Endothelial cell (in vitro differentiated cells): ENCODE results near the gene SCIN. TPM values are rescaled to one million over a fixed set of nuclear protein-coding genes. Genes with fewer than 3 reads are reported as not detected.

Source experiments
- DNase-seq: peaks from one replicate; pipeline ENCODE4 v3.0.0; 2021; ENCODE audit warnings: low spot score
- H3K27ac Mint-ChIP-seq: one replicate; pipeline ENCODE4 v1.8.0; 2021; ENCODE audit warnings: mixed read lengths, inconsistent platforms; ENCODE audit not compliant: unreplicated experiment
- H3K27me3 Mint-ChIP-seq: one replicate; pipeline ENCODE4 v1.8.0; 2021; ENCODE audit warnings: mild to moderate bottlenecking, moderate library complexity, mixed read lengths, inconsistent platforms; ENCODE audit not compliant: unreplicated experiment
- H3K36me3 Mint-ChIP-seq: one replicate; pipeline ENCODE4 v1.8.0; 2021; ENCODE audit warnings: mild to moderate bottlenecking, low read depth, mixed read lengths, inconsistent platforms; ENCODE audit not compliant: unreplicated experiment
- H3K4me1 Mint-ChIP-seq: one replicate; pipeline ENCODE4 v1.8.0; 2021; ENCODE audit warnings: mild to moderate bottlenecking, mixed read lengths, inconsistent platforms; ENCODE audit not compliant: unreplicated experiment
- H3K4me3 Mint-ChIP-seq: one replicate; pipeline ENCODE4 v1.8.0; 2021; ENCODE audit warnings: mild to moderate bottlenecking, mixed read lengths, inconsistent platforms; ENCODE audit not compliant: unreplicated experiment
- H3K9me3 Mint-ChIP-seq: one replicate; pipeline ENCODE4 v1.8.0; 2021; ENCODE audit warnings: mixed read lengths, inconsistent platforms; ENCODE audit not compliant: unreplicated experiment
- total RNA-seq: library from RNA; stranded (reverse); fragmentation: NEBNext Ultra II Directional; extraction: Animal tissue kit (Norgen Biotek cat#: 25700); gene quantifications from one replicate; pipeline ENCODE4 v1.2.1, GENCODE V29; 2021; ENCODE audit not compliant: unreplicated experiment
- TF ChIP-seq, protein P1 (sequence below): fragments of 200-600 bp; sonication (generic); IDR thresholded peaks from one replicate; pipeline ENCODE4 v1.5.0; 2021; ENCODE audit warnings: antibody characterized with exemption; ENCODE audit not compliant: unreplicated experiment

SCIN gene
- total RNA-seq, 1 donor from 2014 or later: 8.2 TPM

DNA sequence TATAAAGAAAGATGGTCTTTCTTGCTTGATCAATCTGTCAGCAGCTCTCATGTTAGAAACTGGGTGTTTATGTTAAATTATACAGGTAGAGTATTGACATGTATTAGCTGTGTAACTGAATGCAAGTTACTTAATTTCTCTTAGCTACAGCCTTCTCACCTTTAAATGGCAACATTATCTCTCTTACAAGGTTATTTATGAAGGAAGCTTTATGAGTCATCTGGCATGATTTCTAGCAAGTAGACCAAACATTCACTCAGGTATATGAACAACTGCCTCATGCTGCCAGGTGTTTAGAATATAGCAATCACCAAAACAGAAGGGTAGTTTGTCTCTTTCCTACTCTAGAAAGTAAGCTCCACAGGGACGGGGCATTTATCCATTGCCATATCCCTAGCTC lies 125.4 kb downstream of the SCIN start:
- no peaks in the 10 kb centered on the region for H3K9me3 Mint-ChIP-seq
- H3K4me3 Mint-ChIP-seq: no peak overlapping the region
- H3K4me1 Mint-ChIP-seq: peaks cover 10% of the 10 kb centered on the region
- no peak for DNase-seq
- TF ChIP-seq, protein P1, sequence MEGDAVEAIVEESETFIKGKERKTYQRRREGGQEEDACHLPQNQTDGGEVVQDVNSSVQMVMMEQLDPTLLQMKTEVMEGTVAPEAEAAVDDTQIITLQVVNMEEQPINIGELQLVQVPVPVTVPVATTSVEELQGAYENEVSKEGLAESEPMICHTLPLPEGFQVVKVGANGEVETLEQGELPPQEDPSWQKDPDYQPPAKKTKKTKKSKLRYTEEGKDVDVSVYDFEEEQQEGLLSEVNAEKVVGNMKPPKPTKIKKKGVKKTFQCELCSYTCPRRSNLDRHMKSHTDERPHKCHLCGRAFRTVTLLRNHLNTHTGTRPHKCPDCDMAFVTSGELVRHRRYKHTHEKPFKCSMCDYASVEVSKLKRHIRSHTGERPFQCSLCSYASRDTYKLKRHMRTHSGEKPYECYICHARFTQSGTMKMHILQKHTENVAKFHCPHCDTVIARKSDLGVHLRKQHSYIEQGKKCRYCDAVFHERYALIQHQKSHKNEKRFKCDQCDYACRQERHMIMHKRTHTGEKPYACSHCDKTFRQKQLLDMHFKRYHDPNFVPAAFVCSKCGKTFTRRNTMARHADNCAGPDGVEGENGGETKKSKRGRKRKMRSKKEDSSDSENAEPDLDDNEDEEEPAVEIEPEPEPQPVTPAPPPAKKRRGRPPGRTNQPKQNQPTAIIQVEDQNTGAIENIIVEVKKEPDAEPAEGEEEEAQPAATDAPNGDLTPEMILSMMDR: no peak
- no peaks in the 10 kb centered on the region for H3K36me3 Mint-ChIP-seq
- H3K27ac Mint-ChIP-seq: no peak overlapping the region
- no peaks in the 10 kb centered on the region for H3K27me3 Mint-ChIP-seq

DNA sequence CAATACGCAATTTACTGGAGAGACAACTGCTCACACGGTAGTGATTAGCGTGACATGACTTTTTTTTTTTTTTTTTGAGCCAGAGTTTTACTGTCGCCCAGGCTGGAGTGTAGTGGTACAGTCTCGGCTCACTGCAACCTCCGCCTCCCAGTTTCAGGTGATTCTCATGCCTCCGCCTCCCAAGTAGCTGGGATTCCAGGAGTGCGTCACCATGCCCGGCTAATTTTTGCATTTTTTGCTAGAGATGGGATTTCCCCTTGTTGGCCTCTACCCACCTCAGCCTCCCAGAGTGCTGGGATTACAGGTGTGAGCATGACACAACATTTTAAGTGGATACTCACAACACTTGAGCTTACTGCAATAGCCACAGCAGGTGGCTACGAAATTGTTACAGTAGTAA lies 128.8 kb downstream of the SCIN start:
- Mint-ChIP-seq H3K27ac (no peak overlapping the region), H3K4me1 (peaks cover 3% of the 10 kb centered on the region), H3K36me3 (no peaks in the 10 kb centered on the region), H3K27me3 (no peaks in the 10 kb centered on the region), H3K9me3 (no peaks in the 10 kb centered on the region), H3K4me3 (no peak overlapping the region)
- DNase-seq: no peak
- TF ChIP-seq, protein P1: no peak

DNA sequence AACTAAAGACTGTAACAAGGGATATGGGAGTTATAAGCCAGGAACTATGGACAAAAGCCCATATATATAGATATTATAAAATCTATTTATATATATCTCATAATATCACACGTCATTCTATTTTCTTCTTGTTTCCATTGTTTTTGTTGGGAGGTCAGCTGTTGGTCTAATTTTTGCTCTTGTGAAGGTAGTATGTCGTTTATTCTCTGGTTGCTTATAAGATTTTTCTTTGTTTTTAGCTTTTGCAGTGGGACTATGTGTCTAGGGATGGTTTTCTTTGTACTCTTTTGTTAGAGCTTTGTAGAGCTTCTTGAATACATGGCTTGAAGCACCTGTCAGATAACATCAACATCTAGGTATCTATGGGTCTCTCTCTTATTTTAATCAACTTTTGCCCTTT lies 130.9 kb downstream of the SCIN start:
- TF ChIP-seq, protein P1: no peak
- H3K9me3 Mint-ChIP-seq: no peaks in the 10 kb centered on the region
- H3K4me1 Mint-ChIP-seq: peaks cover 3% of the 10 kb centered on the region
- H3K36me3 Mint-ChIP-seq: no peaks in the 10 kb centered on the region
- no peak overlapping the region for H3K4me3 Mint-ChIP-seq
- no peak for DNase-seq
- H3K27me3 Mint-ChIP-seq: no peaks in the 10 kb centered on the region
- no peak overlapping the region for H3K27ac Mint-ChIP-seq

DNA sequence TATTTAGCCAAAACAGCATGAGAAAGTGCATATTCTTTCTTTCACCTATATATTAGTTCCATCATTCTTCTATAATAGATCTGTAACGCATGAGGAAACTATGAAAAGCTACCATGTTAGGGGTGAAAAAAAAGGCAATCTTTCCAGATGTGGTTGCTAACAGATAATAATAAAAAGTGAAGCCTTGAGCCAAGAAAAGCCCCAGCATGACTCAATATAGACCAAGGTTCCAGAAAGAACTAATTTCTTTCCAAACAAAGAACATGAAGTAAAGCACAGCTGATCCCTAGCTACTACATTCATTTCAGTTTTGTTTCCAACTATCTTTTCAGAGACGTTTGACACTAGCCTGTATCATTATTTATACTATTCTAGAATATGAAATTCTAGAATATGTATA lies 133.4 kb downstream of the SCIN start:
- no peak overlapping the region for H3K4me3 Mint-ChIP-seq
- no peak overlapping the region for H3K27ac Mint-ChIP-seq
- no peaks in the 10 kb centered on the region for H3K9me3 Mint-ChIP-seq
- no peaks in the 10 kb centered on the region for H3K27me3 Mint-ChIP-seq
- TF ChIP-seq, protein P1: no peak
- H3K4me1 Mint-ChIP-seq: no peaks in the 10 kb centered on the region
- H3K36me3 Mint-ChIP-seq: no peaks in the 10 kb centered on the region
- DNase-seq: no peak

DNA sequence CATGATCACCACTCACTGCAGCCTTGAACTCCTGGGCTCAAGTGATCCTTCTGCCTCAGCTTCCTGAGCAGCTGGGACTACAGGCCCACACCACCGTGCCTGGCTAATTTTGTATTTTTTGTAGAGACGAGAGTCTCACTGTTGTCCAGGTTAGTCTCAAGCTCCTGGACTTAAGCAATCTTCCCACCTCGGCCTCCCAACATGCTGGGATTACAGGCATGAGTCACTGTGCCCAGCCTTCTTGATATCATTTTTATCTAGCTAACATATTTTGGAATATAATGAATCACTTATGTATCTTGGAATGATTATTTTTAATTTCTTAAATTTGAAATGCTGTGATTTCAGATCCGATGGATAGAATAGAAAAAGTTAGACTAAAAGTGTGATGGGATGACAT lies 135.4 kb downstream of the SCIN start:
- no peaks in the 10 kb centered on the region for H3K4me1 Mint-ChIP-seq
- H3K9me3 Mint-ChIP-seq: no peaks in the 10 kb centered on the region
- TF ChIP-seq, protein P1: no peak
- no peaks in the 10 kb centered on the region for H3K36me3 Mint-ChIP-seq
- H3K4me3 Mint-ChIP-seq: no peak overlapping the region
- no peak for DNase-seq
- H3K27me3 Mint-ChIP-seq: no peaks in the 10 kb centered on the region
- H3K27ac Mint-ChIP-seq: no peak overlapping the region
